ENCODE measurements around the gene SLC38A3. TPM values are rescaled to one million over a fixed set of nuclear protein-coding genes. Genes with fewer than 3 reads are reported as not detected.
"Not testable (repeated sequence)": the region's sequence is repeated elsewhere in the genome, so short reads cannot be mapped to it uniquely, and the experiment has no call there.

Gene SLC38A3
- total and polyA plus RNA-seq, 9 donors: 1.7 to 4.4 (median 2.4) TPM

DNA sequence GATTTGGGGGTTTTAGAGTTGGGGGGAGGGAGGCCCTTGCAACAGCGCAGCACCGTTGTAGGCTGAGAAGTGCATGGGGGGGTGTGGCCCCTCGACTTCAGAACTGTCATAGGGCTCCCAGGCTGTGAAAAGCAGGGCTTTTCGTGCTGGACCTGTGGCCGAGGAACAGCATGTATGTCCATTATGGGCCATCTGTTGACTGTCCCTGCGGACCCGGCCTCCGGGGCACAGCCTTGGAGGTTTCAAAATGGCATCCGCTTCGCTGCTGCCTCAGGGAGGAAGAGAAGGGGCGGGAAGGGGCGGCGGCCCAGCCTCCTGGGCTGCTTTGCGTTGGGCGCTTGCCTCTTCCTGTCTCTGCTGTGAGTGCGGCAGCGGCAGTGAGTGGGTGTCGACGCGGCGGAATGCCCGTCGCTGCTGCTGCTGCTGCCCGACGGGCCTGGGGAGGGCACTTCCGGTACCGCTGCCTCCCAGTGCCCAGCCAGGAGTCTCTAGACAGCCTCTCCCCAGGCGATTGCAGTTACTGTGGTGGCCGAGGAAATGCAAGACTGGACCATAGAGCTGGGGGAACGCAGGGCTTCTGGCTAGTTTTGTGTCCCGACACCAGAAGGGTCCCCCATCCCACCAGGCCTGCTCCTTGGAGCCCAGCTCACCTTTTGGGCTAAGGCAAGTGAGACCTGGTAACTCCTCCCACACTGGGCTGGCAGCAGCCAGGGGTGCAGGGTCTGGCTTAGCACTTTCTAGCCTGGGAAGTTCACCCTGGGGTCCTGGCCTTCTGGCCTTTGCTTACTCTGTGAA lies 32.9 kb downstream of the SLC38A3 start:
- Histone ChIP-seq H3K4me3 (ENCODE audit: low read length) (peak overlapping the region; percentile 65), H3K36me3 (ENCODE audit: control insufficient read depth, insufficient read depth, low read length) (peaks cover 28% of the 10 kb centered on the region), H3K27me3 (ENCODE audit: control insufficient read depth, insufficient read depth, low read length) (no peaks in the 10 kb centered on the region), H3K4me1 (ENCODE audit: control insufficient read depth, insufficient read depth, low read length) (peaks cover 73% of the 10 kb centered on the region), H3K9me3 (replicated peaks; ENCODE audit: control insufficient read depth, low read depth, low read length) (no peaks in the 10 kb centered on the region), H3K27ac (ENCODE audit: low read length) (peak overlapping the region; percentile 92)
- DNase-seq: peak; percentile 89
- 1% methylated on average over 31 of the region's 31 CpGs for WGBS (ENCODE audit: insufficient coverage)

DNA sequence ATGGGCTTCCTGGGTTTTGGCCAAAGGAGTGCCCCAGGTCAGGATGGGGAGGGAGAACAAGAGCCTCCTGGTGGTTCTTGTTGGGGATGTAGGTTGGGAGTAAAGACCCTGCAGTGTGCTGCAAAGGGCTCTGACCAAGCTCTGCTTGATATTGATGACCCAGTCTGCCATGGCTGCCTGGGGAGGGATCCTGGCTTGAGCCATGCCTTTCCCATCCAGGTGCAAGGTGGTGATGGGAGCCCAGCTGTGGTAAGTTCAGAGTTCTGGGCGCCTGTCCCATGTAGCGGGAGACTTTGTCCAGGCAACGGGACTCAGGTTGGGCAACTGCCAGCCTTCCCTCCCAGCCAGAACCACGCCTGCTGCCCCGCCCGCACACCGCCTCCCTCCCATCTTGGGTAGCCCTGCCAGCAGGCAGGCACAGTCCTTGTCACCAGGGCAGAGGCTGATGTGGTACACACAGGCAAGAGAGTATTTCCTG lies 33.5 kb downstream of the SLC38A3 start:
- Histone ChIP-seq H3K4me1 (ENCODE audit: control insufficient read depth, insufficient read depth, low read length) (peaks cover 80% of the 10 kb centered on the region), H3K27me3 (ENCODE audit: control insufficient read depth, insufficient read depth, low read length) (no peaks in the 10 kb centered on the region), H3K4me3 (ENCODE audit: low read length) (peak overlapping the region; percentile 65), H3K9me3 (replicated peaks; ENCODE audit: control insufficient read depth, low read depth, low read length) (no peaks in the 10 kb centered on the region), H3K27ac (ENCODE audit: low read length) (peak overlapping the region; percentile 92), H3K36me3 (ENCODE audit: control insufficient read depth, insufficient read depth, low read length) (peaks cover 28% of the 10 kb centered on the region)
- DNase-seq: peak; percentile 63
- 44% methylated on average over 5 of the region's 7 CpGs for WGBS (ENCODE audit: insufficient coverage)

DNA sequence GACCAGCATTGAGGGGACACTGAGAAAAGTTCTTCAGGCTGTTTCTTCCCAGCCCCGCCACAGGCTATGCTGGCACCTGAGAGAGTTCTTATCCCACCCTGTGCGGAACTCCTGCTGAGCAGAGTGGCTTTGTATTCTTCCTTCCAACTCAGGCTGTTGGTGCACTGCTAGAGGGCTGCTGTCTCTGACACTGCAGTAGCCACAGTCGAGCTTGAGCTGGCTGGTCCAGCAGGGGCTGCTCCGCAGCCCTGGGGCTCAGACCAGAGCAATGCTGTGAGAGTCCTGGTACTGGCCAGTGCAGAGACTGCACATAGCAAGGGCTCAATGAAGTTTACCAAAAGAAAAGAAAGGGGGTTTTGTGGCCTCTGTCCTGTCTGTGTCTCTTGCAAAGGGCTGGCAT lies 34.6 kb downstream of the SLC38A3 start:
- peaks cover 36% of the 10 kb centered on the region for H3K36me3 ChIP-seq (ENCODE audit: control insufficient read depth, insufficient read depth, low read length)
- no peak for DNase-seq
- H3K27ac ChIP-seq (ENCODE audit: low read length): peak overlapping the region; percentile 92
- H3K4me3 ChIP-seq (ENCODE audit: low read length): no peak overlapping the region
- H3K4me1 ChIP-seq (ENCODE audit: control insufficient read depth, insufficient read depth, low read length): peaks cover 86% of the 10 kb centered on the region
- no peaks in the 10 kb centered on the region for H3K9me3 ChIP-seq (replicated peaks; ENCODE audit: control insufficient read depth, low read depth, low read length)
- H3K27me3 ChIP-seq (ENCODE audit: control insufficient read depth, insufficient read depth, low read length): no peaks in the 10 kb centered on the region
- WGBS (ENCODE audit: insufficient coverage): 69% methylated on average over 4 of the region's 4 CpGs

DNA sequence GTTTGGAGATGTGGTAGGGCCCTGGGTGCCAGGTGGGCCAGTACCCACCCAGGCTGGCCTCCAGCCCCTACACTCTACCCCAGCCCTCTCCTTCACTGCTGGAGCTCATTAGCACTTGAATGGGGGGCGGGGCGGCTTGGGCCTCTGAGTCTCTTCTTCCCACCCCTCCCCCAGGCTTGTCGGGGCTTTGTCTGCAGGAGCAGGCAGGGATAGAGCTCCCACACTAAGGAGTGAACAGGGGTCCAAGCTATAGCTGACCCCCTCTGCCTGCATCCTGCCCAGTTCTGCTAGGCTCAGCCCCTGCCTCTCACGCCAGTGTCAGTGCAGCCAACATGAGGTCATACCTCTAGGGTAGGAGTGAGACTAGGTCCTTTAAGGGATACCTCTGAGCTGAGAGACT lies 36.1 kb downstream of the SLC38A3 start:
- no peak for DNase-seq
- Histone ChIP-seq H3K4me1 (ENCODE audit: control insufficient read depth, insufficient read depth, low read length) (peaks cover 90% of the 10 kb centered on the region), H3K9me3 (replicated peaks; ENCODE audit: control insufficient read depth, low read depth, low read length) (no peaks in the 10 kb centered on the region), H3K27ac (ENCODE audit: low read length) (peak overlapping the region; percentile 88), H3K27me3 (ENCODE audit: control insufficient read depth, insufficient read depth, low read length) (no peaks in the 10 kb centered on the region), H3K4me3 (ENCODE audit: low read length) (no peak overlapping the region), H3K36me3 (ENCODE audit: control insufficient read depth, insufficient read depth, low read length) (peaks cover 37% of the 10 kb centered on the region)
- WGBS (ENCODE audit: insufficient coverage): 44% methylated on average over 3 of the region's 4 CpGs

DNA sequence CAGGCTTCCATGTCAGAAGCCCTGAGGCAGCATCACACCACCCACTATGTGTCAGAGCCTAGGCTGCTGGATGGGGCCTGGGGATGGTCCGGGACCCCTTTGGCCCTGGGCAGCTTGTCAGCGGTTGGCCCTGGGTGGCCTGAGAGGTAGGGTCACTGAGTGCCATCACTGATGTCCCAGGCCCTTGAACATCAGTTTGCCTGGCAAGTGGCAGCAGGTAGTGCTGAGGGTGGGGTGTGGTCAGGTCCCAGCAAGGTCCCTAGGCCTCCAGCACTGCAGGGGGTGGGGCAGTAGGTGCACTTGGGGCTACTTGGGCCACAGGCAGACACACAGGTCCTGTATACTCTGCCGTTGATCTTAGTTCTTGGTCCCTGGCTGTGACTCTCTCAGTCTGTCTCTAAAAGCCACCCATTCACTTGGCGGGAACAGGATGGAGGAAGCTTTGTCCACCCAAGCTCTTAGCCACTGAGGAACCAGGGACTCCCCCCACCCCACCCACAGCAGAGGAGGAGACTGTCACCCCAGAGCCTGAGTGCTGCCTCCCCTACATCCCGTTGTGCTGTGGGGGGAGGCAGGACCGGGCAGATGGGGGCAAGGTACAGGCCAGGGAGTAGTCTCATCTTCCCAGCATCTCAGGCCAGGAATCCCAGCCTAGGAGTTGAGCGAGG lies 36.8 kb downstream of the SLC38A3 start:
- Histone ChIP-seq H3K4me1 (ENCODE audit: control insufficient read depth, insufficient read depth, low read length) (peaks cover 94% of the 10 kb centered on the region), H3K36me3 (ENCODE audit: control insufficient read depth, insufficient read depth, low read length) (peaks cover 37% of the 10 kb centered on the region)

DNA sequence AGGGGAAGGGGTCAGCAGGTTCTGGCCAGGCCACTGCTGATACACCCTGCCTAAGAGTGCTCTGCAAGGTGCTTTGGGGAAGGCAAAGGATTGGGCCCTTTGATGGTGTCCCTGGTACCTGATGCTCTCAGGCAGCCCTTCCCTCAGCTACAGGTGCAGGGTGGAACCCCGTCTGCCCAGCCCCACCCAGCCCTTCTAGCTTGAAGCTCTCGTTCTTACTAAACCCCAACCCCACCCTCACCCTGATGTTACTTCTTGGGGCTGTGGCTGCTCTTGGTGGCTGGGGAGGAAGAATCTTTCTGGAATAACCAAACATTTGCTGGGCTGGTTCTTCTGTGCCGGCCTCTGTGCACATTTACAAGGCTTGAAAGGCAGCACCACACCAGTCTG lies 37.3 kb downstream of the SLC38A3 start:
- H3K4me1 ChIP-seq (ENCODE audit: control insufficient read depth, insufficient read depth, low read length): peaks cover 94% of the 10 kb centered on the region
- WGBS (ENCODE audit: insufficient coverage): 78% methylated on average over 1 of the region's 3 CpGs
- H3K9me3 ChIP-seq (replicated peaks; ENCODE audit: control insufficient read depth, low read depth, low read length): no peaks in the 10 kb centered on the region
- DNase-seq: no peak
- peaks cover 41% of the 10 kb centered on the region for H3K36me3 ChIP-seq (ENCODE audit: control insufficient read depth, insufficient read depth, low read length)
- no peaks in the 10 kb centered on the region for H3K27me3 ChIP-seq (ENCODE audit: control insufficient read depth, insufficient read depth, low read length)
- peak overlapping the region; percentile 88 for H3K27ac ChIP-seq (ENCODE audit: low read length)
- H3K4me3 ChIP-seq (ENCODE audit: low read length): no peak overlapping the region

More for the DNA sequence above, 36.8 kb downstream of the SLC38A3 start:
- Histone ChIP-seq H3K27ac (ENCODE audit: low read length) (peak overlapping the region; percentile 88), H3K9me3 (replicated peaks; ENCODE audit: control insufficient read depth, low read depth, low read length) (no peaks in the 10 kb centered on the region), H3K4me3 (ENCODE audit: low read length) (no peak overlapping the region), H3K27me3 (ENCODE audit: control insufficient read depth, insufficient read depth, low read length) (no peaks in the 10 kb centered on the region)
- 74% methylated on average over 4 of the region's 7 CpGs for WGBS (ENCODE audit: insufficient coverage)
- DNase-seq: no peak

DNA sequence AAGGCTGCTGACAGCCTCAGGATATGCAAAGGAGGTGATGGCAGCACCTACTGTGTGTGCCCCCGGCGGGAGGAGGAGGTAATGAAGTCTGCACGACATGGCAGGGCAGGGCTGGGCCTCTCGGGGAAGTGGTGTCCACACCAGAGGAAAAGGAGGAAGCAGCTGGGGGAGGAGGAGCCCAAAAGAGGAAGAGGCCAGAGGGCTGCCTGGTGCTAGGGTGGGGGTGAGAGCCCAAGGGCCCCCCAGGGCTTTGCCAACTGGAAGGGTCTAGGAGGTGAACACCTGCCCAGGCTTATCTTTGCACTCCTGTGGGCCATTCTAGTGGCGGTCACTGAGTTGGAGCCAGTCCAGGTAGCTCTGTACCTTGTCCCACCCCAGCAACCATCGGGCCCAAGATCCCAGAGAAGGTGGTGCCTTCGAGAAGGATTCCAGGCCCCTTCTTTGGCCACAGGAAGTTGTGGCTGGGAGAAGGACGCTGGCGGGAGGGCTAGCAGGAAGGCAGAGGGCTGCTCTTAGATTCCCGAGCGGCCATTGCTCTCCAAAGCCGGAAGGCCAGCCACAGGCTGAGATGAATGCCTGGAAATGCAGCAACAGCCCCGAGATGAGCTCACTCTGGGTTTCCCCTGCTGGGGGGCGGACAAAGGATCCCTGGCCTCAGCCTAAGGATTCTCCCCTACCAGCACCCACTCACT lies 37.9 kb downstream of the SLC38A3 start:
- H3K4me1 ChIP-seq (ENCODE audit: control insufficient read depth, insufficient read depth, low read length): peaks cover 94% of the 10 kb centered on the region

DNA sequence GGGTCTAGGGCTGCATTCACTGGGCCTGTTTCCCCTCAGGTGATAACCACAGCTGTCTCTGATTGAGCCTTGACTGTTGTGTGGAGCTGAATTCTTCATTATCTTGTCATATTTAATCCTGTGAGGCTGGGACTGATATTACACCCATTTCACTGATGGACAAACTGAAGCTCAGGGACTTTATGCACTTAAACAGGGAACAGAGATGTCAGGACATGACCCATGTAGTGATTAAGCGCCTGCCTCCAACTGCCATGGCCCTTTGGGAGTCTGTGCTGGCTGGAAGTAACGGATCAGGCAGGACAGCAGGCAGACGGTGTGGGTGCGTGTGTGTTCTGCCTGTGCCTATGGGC lies 38.4 kb downstream of the SLC38A3 start:
- 56% methylated on average over 4 of the region's 4 CpGs for WGBS (ENCODE audit: insufficient coverage)
- DNase-seq: no peak
- Histone ChIP-seq H3K4me1 (ENCODE audit: control insufficient read depth, insufficient read depth, low read length) (peaks cover 94% of the 10 kb centered on the region), H3K36me3 (ENCODE audit: control insufficient read depth, insufficient read depth, low read length) (peaks cover 42% of the 10 kb centered on the region), H3K27ac (ENCODE audit: low read length) (peak overlapping the region; percentile 88), H3K4me3 (ENCODE audit: low read length) (no peak overlapping the region), H3K27me3 (ENCODE audit: control insufficient read depth, insufficient read depth, low read length) (no peaks in the 10 kb centered on the region), H3K9me3 (replicated peaks; ENCODE audit: control insufficient read depth, low read depth, low read length) (no peaks in the 10 kb centered on the region)

More for the DNA sequence above, 37.9 kb downstream of the SLC38A3 start:
- peak; percentile 83 for DNase-seq
- no peaks in the 10 kb centered on the region for H3K9me3 ChIP-seq (replicated peaks; ENCODE audit: control insufficient read depth, low read depth, low read length)
- peaks cover 44% of the 10 kb centered on the region for H3K36me3 ChIP-seq (ENCODE audit: control insufficient read depth, insufficient read depth, low read length)
- peak overlapping the region; percentile 88 for H3K27ac ChIP-seq (ENCODE audit: low read length)
- no peak overlapping the region for H3K4me3 ChIP-seq (ENCODE audit: low read length)
- 35% methylated on average over 10 of the region's 14 CpGs for WGBS (ENCODE audit: insufficient coverage)
- no peaks in the 10 kb centered on the region for H3K27me3 ChIP-seq (ENCODE audit: control insufficient read depth, insufficient read depth, low read length)

DNA sequence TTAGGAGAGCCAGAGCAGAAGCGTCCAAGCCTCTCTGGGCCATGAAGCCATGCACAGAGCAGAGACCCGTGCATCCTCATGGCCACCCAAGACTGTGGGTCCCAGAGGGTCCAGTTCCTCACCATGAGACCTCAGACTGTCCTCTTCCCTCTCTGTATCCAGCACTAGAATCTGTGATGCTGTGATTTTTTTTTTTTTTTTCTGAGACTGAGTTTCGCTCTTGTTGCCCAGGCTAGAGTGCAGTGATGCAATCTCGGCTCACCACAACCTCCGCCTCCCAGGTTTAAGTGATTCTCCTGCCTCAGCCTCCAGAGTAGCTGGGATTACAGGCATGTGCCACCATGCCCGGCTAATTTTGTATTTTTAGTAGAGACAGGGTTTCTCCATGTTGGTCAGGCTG lies 39.7 kb downstream of the SLC38A3 start:
- Histone ChIP-seq H3K4me1 (ENCODE audit: control insufficient read depth, insufficient read depth, low read length) (peaks cover 93% of the 10 kb centered on the region), H3K36me3 (ENCODE audit: control insufficient read depth, insufficient read depth, low read length) (peaks cover 41% of the 10 kb centered on the region), H3K27ac (ENCODE audit: low read length) (peak overlapping the region; percentile 86)
- not testable (repeated sequence) for H3K9me3 ChIP-seq (replicated peaks; ENCODE audit: control insufficient read depth, low read depth, low read length); H3K4me3 ChIP-seq (ENCODE audit: low read length); DNase-seq; H3K27me3 ChIP-seq (ENCODE audit: control insufficient read depth, insufficient read depth, low read length)
- no CpG with 5 or more reads among the region's 6 CpGs for WGBS (ENCODE audit: insufficient coverage)

DNA sequence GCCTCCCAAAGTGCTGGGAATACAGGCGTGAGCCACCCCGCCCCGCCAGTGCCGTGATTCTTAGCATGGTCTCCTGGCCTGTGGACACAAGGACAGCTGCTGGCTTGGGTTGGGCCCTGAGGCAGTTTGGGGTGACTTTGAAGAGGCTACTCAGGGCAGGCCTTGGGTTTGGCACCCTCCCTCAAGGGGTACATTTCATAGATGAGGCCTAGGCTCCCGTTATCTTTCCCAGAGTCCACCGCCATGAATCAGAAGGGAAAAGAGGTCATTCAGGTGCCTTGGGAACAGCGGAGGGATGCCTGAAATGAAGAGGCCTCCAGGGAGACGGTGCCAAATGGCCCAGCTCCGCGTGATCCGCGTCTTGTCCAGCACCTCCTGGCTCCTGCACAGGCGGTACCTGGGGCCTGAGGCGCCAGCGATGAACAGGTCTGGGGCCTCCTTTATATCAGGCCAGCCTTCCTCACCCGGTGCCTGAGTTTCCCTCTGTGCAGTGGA lies 40.2 kb downstream of the SLC38A3 start:
- peaks cover 41% of the 10 kb centered on the region for H3K36me3 ChIP-seq (ENCODE audit: control insufficient read depth, insufficient read depth, low read length)
- WGBS (ENCODE audit: insufficient coverage): 52% methylated on average over 16 of the region's 16 CpGs
- no peak for DNase-seq
- H3K27ac ChIP-seq (ENCODE audit: low read length): peak overlapping the region; percentile 86
- no peaks in the 10 kb centered on the region for H3K27me3 ChIP-seq (ENCODE audit: control insufficient read depth, insufficient read depth, low read length)
- no peaks in the 10 kb centered on the region for H3K9me3 ChIP-seq (replicated peaks; ENCODE audit: control insufficient read depth, low read depth, low read length)
- peaks cover 91% of the 10 kb centered on the region for H3K4me1 ChIP-seq (ENCODE audit: control insufficient read depth, insufficient read depth, low read length)
- no peak overlapping the region for H3K4me3 ChIP-seq (ENCODE audit: low read length)

Measured in muscle of leg (tissue), 11 donors.